Mucosa of stomach (tissue), 1 donor: ENCODE measurements around the gene XXYLT1.

Experiments used
- H3K27me3 ChIP-seq: one replicate; pipeline ENCODE4 v1.7.0; 2013; ENCODE audit warnings: mild to moderate bottlenecking, low read length; ENCODE audit not compliant: control insufficient read depth, insufficient read depth
- H3K36me3 ChIP-seq: one replicate; pipeline ENCODE4 v1.7.0; 2013; ENCODE audit warnings: low read length; ENCODE audit not compliant: control insufficient read depth, insufficient read depth
- H3K4me1 ChIP-seq: one replicate; pipeline ENCODE4 v1.7.0; 2013; ENCODE audit warnings: mild to moderate bottlenecking, low read length; ENCODE audit not compliant: control insufficient read depth, insufficient read depth
- H3K4me3 ChIP-seq: one replicate; pipeline ENCODE4 v1.7.0; 2013; ENCODE audit warnings: low read length
- H3K9ac ChIP-seq: one replicate; pipeline ENCODE4 v1.7.0; 2013; ENCODE audit warnings: mild to moderate bottlenecking, low read length, moderate library complexity
- H3K9me3 ChIP-seq: one replicate; pipeline ENCODE4 v1.7.0; 2013; ENCODE audit warnings: mild to moderate bottlenecking, low read length, moderate library complexity; ENCODE audit not compliant: control insufficient read depth
- donor health status: Pancreatic carcinoma.

Gene XXYLT1

GRCh38 chr3:195160908-195161434 is 110.0 kb downstream of the XXYLT1 start:
- no peak overlapping the region for H3K4me3 ChIP-seq
- H3K4me1 ChIP-seq = peaks cover 18% of the 10 kb centered on the region
- H3K9ac ChIP-seq = no peak overlapping the region
- no peaks in the 10 kb centered on the region for H3K36me3 ChIP-seq
- H3K27me3 ChIP-seq = no peaks in the 10 kb centered on the region
- H3K9me3 ChIP-seq = no peaks in the 10 kb centered on the region

GRCh38 chr3:195160257-195160898 is 110.6 kb downstream of the XXYLT1 start:
- Histone ChIP-seq H3K4me3 (no peak overlapping the region), H3K9me3 (no peaks in the 10 kb centered on the region), H3K27me3 (no peaks in the 10 kb centered on the region), H3K36me3 (no peaks in the 10 kb centered on the region), H3K9ac (no peak overlapping the region), H3K4me1 (peaks cover 24% of the 10 kb centered on the region)

- Histone ChIP-seq H3K4me3 (no peak overlapping the region), H3K27me3 (no peaks in the 10 kb centered on the region), H3K9me3 (no peaks in the 10 kb centered on the region), H3K36me3 (no peaks in the 10 kb centered on the region), H3K9ac (no peak overlapping the region), H3K4me1 (peaks cover 28% of the 10 kb centered on the region)
These were observed 111.2 kb downstream of the XXYLT1 start for GRCh38 chr3:195159814-195160165.

GRCh38 chr3:195159117-195159813 is 111.7 kb downstream of the XXYLT1 start:
- Histone ChIP-seq H3K4me3 (no peak overlapping the region), H3K27me3 (no peaks in the 10 kb centered on the region), H3K9ac (no peak overlapping the region), H3K36me3 (no peaks in the 10 kb centered on the region), H3K9me3 (no peaks in the 10 kb centered on the region), H3K4me1 (peaks cover 29% of the 10 kb centered on the region)

GRCh38 chr3:195156286-195156890 is 114.6 kb downstream of the XXYLT1 start:
- no peaks in the 10 kb centered on the region for H3K27me3 ChIP-seq
- H3K36me3 ChIP-seq = no peaks in the 10 kb centered on the region
- H3K9ac ChIP-seq = no peak overlapping the region
- H3K9me3 ChIP-seq = no peaks in the 10 kb centered on the region
- peaks cover 43% of the 10 kb centered on the region for H3K4me1 ChIP-seq
- no peak overlapping the region for H3K4me3 ChIP-seq

GRCh38 chr3:195155570-195156241 is 115.3 kb downstream of the XXYLT1 start:
- Histone ChIP-seq H3K9ac (no peak overlapping the region), H3K4me1 (peaks cover 48% of the 10 kb centered on the region), H3K36me3 (no peaks in the 10 kb centered on the region), H3K27me3 (no peaks in the 10 kb centered on the region), H3K4me3 (no peak overlapping the region), H3K9me3 (no peaks in the 10 kb centered on the region)

- Histone ChIP-seq H3K27me3 (no peaks in the 10 kb centered on the region), H3K9ac (peak overlapping the region; percentile 3), H3K36me3 (no peaks in the 10 kb centered on the region), H3K4me1 (peaks cover 55% of the 10 kb centered on the region), H3K9me3 (no peaks in the 10 kb centered on the region), H3K4me3 (no peak overlapping the region)
These were observed 116.0 kb downstream of the XXYLT1 start for GRCh38 chr3:195154793-195155535.

- Histone ChIP-seq H3K9me3 (no peaks in the 10 kb centered on the region), H3K4me1 (peaks cover 58% of the 10 kb centered on the region), H3K4me3 (no peak overlapping the region), H3K27me3 (no peaks in the 10 kb centered on the region), H3K9ac (peak overlapping the region; percentile 3), H3K36me3 (no peaks in the 10 kb centered on the region)
These were observed 116.7 kb downstream of the XXYLT1 start for GRCh38 chr3:195154111-195154791.

- Histone ChIP-seq H3K9ac (peak overlapping the region; percentile 3), H3K4me3 (no peak overlapping the region), H3K36me3 (no peaks in the 10 kb centered on the region), H3K4me1 (peaks cover 60% of the 10 kb centered on the region), H3K9me3 (no peaks in the 10 kb centered on the region), H3K27me3 (no peaks in the 10 kb centered on the region)
These were observed 117.3 kb downstream of the XXYLT1 start for GRCh38 chr3:195153653-195154052.

GRCh38 chr3:195153130-195153529 is 117.8 kb downstream of the XXYLT1 start:
- peaks cover 64% of the 10 kb centered on the region for H3K4me1 ChIP-seq
- H3K9me3 ChIP-seq = no peaks in the 10 kb centered on the region
- H3K27me3 ChIP-seq = no peaks in the 10 kb centered on the region
- no peak overlapping the region for H3K9ac ChIP-seq
- H3K36me3 ChIP-seq = no peaks in the 10 kb centered on the region
- no peak overlapping the region for H3K4me3 ChIP-seq

GRCh38 chr3:195151866-195152541 is 119.0 kb downstream of the XXYLT1 start:
- H3K4me3 ChIP-seq = no peak overlapping the region
- H3K4me1 ChIP-seq = peaks cover 75% of the 10 kb centered on the region
- H3K9ac ChIP-seq = no peak overlapping the region
- H3K36me3 ChIP-seq = no peaks in the 10 kb centered on the region
- H3K9me3 ChIP-seq = no peaks in the 10 kb centered on the region
- H3K27me3 ChIP-seq = no peaks in the 10 kb centered on the region
